GM08714 (cell line): ENCODE data around the gene D2HGDH.
"Not testable (repeated sequence)": the region's sequence is repeated elsewhere in the genome, so short reads cannot be mapped to it uniquely, and the experiment has no call there.

Experiments used
- H3K4me3 ChIP-seq: fragments of 200-500 bp; sonication (Bioruptor generic); 2 replicates; pipeline ENCODE4 v1.5.1; 2014; ENCODE audit warnings: mild to moderate bottlenecking, low read length, inconsistent platforms
- ZNF274 ChIP-seq: IDR thresholded peaks from 2 replicates; pipeline ENCODE4 v1.6.1; 2012; ENCODE audit warnings: mild to moderate bottlenecking, low read depth, low read length

Gene D2HGDH

DNA sequence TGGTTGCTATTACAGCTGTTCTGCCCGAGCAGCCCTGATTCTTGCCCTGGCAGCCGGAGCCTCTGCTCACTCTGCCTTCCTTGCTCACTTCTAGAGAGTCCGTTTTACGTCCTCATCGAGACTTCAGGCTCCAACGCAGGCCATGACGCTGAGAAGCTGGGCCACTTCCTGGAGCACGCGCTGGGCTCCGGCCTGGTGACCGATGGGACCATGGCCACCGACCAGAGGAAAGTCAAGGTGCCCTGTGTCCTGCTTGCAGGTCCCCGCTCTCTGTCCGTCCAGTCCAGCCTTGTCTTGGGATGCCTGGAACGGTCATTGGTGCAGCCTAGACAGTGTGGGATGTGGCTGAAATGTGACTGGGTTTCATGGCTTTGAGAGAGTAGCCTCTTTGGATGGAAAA lies 16.7 kb downstream of the D2HGDH start:
- TF ChIP-seq ZNF274: no peak
- H3K4me3 ChIP-seq: no peak overlapping the region

DNA sequence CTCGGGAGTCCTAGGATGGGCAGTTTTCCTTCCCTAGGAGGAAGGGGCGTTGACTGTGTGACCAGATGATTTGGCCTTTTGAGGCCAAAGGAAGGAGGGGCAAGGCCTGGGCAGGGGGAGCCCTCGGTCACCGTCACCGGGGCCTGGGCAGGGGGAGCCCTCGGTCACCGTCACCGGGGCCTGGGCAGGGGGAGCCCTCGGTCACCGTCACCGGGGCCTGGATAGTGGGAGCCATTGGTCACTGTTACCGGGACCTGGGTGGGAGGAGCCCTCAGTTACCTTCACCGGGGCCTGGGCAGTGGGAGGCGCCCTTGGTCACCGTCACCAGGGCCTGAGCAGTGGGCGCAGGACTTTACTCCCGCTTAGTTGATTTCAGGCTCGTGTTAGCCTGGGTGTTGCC lies 17.3 kb downstream of the D2HGDH start:
- no peak for TF ChIP-seq ZNF274
- no peak overlapping the region for H3K4me3 ChIP-seq

DNA sequence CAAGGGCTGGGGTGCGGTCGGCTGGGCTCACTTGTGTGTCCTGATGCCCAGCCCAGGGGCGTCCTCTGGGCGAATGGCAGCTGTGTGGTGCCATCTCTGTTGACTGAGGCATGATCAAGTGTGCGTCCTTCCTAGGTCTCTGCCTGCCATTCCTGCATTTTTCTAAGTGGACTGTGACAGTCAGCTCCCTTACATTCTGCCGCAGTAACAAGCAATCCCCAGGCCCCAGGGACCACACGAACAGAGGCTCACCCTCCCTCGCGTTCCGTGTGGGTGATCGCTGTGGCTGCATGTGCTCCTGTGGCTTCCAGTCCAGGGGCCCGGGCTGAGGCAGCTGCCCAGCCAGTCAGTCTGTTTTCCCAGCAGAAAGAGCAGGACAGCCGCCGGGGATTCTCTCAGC lies 17.8 kb downstream of the D2HGDH start:
- H3K4me3 ChIP-seq: no peak overlapping the region
- no peak for TF ChIP-seq ZNF274

DNA sequence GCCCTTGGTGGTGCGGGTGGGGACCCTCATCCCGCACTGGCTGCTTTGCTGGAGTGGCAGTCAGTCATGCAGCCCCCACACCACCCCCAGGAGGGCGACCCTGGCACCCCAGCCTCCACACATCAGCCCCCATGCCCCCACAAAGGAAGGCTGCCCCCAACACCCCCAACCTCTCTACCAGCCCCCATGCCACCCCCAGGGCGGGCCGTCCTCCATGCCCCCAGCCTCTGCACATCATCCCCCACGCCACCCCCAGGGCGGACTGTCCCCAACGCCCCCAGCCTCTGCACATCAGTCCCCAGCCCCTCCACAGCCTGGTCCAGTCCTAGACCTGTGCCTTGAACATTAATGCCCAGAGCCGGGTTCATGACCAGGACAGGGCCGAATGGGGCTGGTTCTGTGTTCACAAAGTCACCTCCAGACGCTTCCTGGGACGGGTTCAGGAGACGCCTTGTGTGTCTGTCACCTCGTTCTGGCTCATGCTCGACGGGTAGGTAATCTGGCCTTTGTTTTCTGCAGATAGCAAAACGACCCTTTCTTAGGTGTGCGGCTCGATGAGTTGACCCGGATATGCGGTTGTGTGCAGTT lies 18.4 kb downstream of the D2HGDH start:
- no peak overlapping the region for H3K4me3 ChIP-seq
- no peak for TF ChIP-seq ZNF274

DNA sequence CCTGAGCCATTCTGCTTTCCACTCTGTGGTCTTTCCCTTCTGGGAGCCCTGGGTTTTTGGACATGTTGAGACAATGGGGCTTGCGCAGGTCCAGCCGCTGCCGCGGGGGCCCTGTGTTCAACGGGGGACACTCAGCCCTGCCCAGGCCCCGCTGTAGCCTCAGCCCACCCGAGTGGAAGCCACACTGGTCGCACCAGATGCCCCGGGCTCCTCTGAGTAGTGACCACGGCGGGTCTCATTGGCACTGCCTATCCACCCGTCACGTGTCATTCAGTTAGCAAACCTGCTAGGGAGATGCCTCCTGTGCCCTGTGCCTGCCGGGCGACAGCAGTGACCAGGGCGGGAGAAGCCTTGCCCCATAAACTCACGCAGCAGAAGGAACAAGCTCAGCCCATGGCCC lies 19.1 kb downstream of the D2HGDH start:
- H3K4me3 ChIP-seq: no peak overlapping the region
- no peak for TF ChIP-seq ZNF274

DNA sequence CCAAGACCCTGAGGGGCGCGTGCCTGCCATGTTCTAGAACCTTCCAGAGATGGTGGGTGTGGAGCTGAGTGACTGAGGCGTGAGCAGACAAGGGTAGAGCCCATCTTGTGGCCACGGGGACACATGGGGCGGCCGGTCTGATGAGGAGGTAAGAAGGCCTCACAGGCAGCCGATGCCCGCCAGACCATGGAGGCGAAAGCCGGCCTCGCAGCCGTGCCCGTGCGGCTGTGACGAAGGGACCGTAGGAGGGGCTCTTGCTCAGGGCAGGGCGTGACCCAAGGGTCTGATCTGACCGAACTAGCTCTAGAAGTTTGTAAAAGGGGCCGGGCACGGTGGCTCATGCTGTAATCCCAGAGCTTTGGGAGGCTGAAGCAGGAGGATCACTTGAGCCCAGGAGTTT lies 19.6 kb downstream of the D2HGDH start:
- H3K4me3 ChIP-seq: no peak overlapping the region
- TF ChIP-seq ZNF274: no peak

DNA sequence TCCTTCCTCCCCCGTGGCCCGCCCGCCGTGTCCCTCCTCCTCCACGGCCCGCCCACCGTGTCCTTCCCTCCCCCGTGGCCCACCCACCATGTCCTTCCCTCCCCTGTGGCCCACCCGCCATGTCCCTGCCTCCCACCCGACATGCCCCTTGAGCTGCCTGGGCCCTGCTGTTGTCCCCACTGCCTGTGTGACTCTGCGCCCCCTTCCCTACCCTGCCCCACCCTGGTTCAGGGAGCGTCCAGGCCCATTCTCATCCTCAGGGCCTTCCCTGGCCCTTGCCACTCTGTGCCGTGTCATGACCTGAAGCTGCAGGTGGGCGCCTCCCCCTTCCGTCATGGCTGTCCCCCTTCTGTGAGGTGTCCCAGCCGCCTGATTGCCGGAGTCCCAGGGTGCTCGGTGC lies 20.7 kb downstream of the D2HGDH start:
- H3K4me3 ChIP-seq: no peak overlapping the region
- TF ChIP-seq ZNF274: no peak

DNA sequence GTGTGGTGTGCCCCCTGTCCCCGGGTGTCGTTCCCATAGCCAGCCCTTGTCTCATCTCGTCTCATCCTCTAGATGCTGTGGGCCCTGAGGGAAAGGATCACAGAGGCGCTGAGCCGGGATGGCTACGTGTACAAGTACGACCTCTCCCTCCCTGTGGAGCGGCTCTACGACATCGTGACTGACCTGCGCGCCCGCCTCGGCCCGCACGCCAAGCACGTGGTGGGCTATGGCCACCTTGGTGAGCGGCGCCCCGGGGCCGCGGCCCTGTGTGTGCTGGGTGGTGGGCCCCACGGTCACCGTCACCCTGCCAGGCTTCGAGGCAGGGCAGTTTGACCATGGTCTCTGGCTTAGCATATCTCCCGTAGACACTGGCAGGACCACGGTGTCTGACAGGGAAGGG lies 21.3 kb downstream of the D2HGDH start:
- no peak overlapping the region for H3K4me3 ChIP-seq
- no peak for TF ChIP-seq ZNF274

DNA sequence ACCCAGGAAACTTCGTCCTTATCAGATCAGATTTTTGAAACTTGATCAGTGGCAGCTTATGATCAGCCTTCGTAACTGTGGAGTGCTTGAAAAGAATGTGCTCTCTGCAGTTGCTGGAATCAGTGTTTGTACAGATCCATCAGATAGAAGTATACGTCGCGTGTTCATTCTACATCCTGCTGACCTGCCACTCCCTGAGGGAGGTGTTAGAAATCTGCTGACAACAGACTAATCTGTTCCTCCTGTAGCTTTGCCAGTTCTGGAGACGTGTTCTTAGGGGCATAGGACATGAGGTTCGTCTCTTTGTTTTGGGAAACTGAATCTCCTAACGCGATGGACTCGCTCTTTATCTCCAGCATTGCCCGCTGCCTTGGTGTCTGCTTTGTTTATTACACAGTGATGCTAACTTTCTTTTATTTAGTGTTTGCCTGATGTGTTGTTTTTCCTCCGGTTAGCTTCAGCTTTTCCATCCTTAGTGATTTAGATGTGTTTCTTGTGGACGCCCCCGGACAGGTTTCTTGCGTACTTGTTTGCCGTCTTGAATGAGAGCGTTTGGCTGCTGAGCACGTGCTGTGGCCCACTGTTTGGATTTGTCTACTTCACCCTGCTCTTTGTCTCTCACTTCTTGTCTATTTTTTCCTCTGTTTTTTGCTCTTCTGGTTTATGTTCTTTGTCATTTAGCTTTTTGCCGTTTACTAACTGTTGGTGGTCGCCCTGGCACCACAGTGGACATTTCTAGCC lies 24.8 kb downstream of the D2HGDH start:
- TF ChIP-seq ZNF274: no peak
- H3K4me3 ChIP-seq: no peak overlapping the region

DNA sequence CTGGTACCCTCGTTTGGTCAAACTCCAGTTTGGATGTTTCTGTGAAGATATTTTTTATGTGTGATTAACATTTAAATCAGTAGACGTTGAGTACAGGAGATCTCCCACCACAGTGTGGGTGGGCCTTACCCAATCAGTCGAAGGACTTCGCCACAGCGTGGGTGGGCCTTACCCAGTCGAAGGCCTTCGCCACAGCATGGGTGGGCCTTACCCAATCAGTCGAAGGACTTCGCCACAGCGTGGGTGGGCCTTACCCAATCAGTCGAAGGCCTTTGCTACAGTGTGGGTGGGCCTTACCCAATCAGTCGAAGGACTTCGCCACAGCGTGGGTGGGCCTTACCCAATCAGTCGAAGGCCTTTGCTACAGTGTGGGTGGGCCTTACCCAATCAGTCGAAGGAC lies 25.5 kb downstream of the D2HGDH start:
- H3K4me3 ChIP-seq: not testable (repeated sequence)

DNA sequence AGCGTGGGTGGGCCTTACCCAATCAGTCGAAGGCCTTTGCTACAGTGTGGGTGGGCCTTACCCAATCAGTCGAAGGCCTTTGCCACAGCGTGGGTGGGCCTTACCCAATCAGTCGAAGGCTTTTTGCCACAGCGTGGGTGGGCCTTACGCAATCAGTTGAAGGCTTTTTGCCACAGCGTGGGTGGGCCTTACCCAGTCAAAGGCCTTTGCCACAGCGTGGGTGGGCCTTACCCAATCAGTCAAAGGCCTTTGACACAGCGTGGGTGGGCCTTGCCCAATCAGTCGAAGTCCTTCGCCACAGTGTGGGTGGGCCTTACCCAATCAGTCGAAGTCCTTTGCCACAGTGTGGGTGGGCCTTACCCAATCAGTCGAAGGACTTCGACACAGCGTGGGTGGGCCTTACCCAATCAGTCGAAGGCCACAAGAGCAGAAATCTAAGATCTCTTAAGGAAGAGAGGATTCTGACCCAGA lies 25.9 kb downstream of the D2HGDH start:
- no peak for TF ChIP-seq ZNF274
- H3K4me3 ChIP-seq: no peak overlapping the region

DNA sequence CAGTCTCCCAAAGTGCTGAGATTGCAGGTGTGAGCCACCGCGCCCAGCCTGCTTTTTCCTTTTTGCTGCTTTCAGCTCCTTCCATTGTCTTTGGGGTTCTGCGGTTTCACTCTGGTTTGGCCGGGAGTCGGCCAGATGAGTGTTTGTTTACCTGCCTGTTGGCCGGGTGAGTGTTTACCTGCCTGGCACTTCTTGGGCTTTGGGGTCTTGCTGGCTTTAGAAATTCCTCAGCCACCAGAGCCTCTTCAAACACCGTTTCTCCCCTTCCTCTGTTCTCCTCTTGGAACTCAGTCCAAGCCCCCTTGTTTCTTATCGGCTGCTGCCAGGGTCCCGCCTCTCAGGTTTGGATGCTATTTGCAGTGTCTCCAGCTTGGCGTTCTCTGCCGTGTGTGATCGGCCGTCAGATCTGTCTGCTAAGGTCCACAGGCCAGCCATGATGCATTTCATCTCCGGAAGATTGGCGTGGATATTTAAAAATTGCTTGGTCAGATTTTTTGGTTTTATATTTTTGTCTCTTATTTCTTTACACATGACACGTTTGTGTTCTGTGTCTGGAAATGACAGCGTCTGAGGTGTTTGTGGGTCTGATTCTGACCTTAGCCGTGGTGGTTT lies 28.0 kb downstream of the D2HGDH start:
- TF ChIP-seq ZNF274: no peak

DNA sequence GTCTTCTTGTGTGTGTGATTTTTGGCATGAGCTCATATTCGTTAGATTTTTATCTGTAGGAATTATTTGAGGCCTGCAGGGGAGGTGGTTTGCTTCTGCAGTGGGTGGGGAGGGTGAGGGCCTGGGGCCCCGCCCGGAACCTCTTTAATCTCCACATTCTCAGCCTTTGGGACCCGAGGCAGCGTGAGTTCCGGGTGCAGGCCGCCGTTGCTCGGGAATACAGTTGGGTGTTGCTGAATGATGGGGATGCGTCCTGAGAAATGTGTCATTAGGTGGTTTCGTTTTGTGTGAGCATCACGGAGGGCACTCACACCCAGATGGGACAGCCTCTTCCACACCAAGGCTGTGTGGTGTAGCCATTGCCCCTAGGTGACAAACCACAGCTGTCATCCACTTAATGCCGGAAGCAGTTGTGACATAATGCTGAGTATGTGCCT lies 28.5 kb downstream of the D2HGDH start:
- H3K4me3 ChIP-seq: no peak overlapping the region
- TF ChIP-seq ZNF274: no peak

More for the DNA sequence above, 28.0 kb downstream of the D2HGDH start:
- no peak overlapping the region for H3K4me3 ChIP-seq

DNA sequence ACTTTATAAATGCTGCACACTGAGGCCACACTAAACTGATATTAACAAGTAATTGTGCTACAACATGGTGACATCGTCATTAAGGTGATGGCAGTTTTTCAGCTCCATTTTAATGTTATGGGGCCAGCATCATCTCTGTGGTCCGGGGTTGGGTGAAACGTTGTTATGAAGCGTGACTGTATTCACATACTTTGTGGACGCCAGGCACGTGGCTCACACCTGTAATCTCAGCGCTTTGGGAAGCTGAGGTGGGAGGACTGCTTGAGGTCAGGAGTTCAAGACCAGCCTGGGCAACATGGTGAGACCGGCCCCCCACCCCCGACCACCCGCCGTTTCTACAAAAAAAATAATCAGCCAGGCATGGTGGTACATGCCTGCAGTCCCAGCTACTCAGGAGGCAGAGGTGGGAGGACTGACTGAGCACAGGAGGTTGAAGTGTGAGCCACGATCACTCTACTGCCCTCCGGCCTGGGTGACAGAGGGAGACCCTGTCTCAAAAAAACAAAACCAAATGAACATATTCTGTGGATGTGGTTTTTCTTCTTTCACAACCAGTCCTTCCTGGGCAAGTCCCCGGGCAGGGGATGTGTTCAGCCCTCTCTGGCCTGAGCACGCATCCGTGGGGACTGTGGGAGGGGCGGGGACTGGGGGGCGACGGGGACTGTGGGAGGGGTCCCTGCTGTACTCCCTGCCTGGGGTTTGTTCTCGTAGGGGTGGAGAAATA lies 29.3 kb downstream of the D2HGDH start:
- no peak for TF ChIP-seq ZNF274
- H3K4me3 ChIP-seq: no peak overlapping the region
